SK-N-SH treated with all-trans-retinoic acid at 6 μM for 48 hours (cell line): Measurements from ENCODE around the gene ESRP2.

Experiments
- ARNTL ChIP-seq: fragments of 450-650 bp; formaldehyde crosslinking; IDR thresholded peaks from 2 replicates; pipeline ENCODE4 v1.5.0; 2020; ENCODE audit warnings: low read depth, mild to moderate bottlenecking, moderate library complexity, borderline replicate concordance
- PATZ1 ChIP-seq: fragments of 250-450 bp; sonication (Bioruptor Pico); IDR thresholded peaks from 2 replicates; pipeline ENCODE4 v1.8.0; 2020; ENCODE audit warnings: mild to moderate bottlenecking, moderate library complexity, borderline replicate concordance
- POU6F1 ChIP-seq: fragments of 250-450 bp; sonication (Bioruptor Pico); IDR thresholded peaks from 2 replicates; pipeline ENCODE4 v1.8.0; 2021; ENCODE audit warnings: low read depth, mild to moderate bottlenecking, moderate library complexity, borderline replicate concordance
- TOX ChIP-seq: fragments of 250-450 bp; sonication (Bioruptor Pico); IDR thresholded peaks from 2 replicates; pipeline ENCODE4 v1.8.0; 2021; ENCODE audit warnings: mild to moderate bottlenecking, moderate library complexity, borderline replicate concordance
- ZFP3 ChIP-seq: fragments of 250-450 bp; sonication (Bioruptor Pico); IDR thresholded peaks from 2 replicates; pipeline ENCODE4 v1.5.0; 2020; ENCODE audit warnings: mild to moderate bottlenecking, moderate library complexity
- ZFP30 ChIP-seq: fragments of 450-650 bp; formaldehyde crosslinking; IDR thresholded peaks from 2 replicates; pipeline ENCODE4 v1.5.0; 2022; ENCODE audit warnings: mild to moderate bottlenecking, moderate library complexity

GRCh38 chr16:68246121-68246520, 10.2 kb upstream of the ESRP2 start:
- TF ChIP-seq PATZ1 (CRISPR knock-in tag) (no peak), ZFP30 (CRISPR knock-in tag) (no peak), ARNTL (no peak), POU6F1 (CRISPR knock-in tag) (no peak), TOX (CRISPR knock-in tag) (no peak), ZFP3 (CRISPR knock-in tag) (no peak)
